ENCODE data around the gene GPC5.

Gene GPC5

GRCh38 chr13:92622905-92623304, 1224.5 kb downstream of the GPC5 start:
- Histone ChIP-seq H3K9ac (ENCODE audit: low read length) (no peak overlapping the region), H2AFZ (ENCODE audit: low read depth, low read length) (no peak overlapping the region), H3K4me2 (ENCODE audit: low read length, poor library complexity, severe bottlenecking) (no peak overlapping the region), H2BK120ac (ENCODE audit: low read depth, low read length) (no peak overlapping the region), H2AK5ac (ENCODE audit: low read length, severe bottlenecking) (no peak overlapping the region), H2BK15ac (ENCODE audit: low read depth, poor library complexity, severe bottlenecking) (no peak overlapping the region), H3K27me3 (ENCODE audit: control insufficient read depth in 1 of 2, insufficient read depth in 1 of 2, low read length in 2 of 2) (no peaks in the 10 kb centered on the region), H3K23ac (ENCODE audit: low read length in 2 of 2) (no peak overlapping the region), H3K4me1 (ENCODE audit: control insufficient read depth, insufficient read depth, low read depth, low read length) (no peaks in the 10 kb centered on the region), H3K79me1 (replicated peaks; ENCODE audit: low read length, poor library complexity, severe bottlenecking) (no peaks in the 10 kb centered on the region), H4K91ac (ENCODE audit: low read length) (no peak overlapping the region), H2BK12ac (ENCODE audit: low read length in 2 of 2) (no peak overlapping the region), H3K36me3 (ENCODE audit: control insufficient read depth in 1 of 2, insufficient read depth in 2 of 2, low read depth in 1 of 2, low read length in 2 of 2) (no peaks in the 10 kb centered on the region), H2BK5ac (ENCODE audit: low read depth, low read length, poor library complexity, severe bottlenecking) (no peak overlapping the region), H3K27ac (ENCODE audit: low read length, poor library complexity, severe bottlenecking) (no peak overlapping the region), H3K4ac (ENCODE audit: low read depth in 1 of 2, low read length in 2 of 2) (no peak overlapping the region), H3K9me3 (ENCODE audit: control insufficient read depth, low read length) (no peaks in the 10 kb centered on the region), H3K4me3 (ENCODE audit: insufficient read depth in 1 of 2, low read depth in 1 of 2, low read length in 2 of 2) (no peak overlapping the region), H3K14ac (ENCODE audit: low read length in 2 of 2) (no peak overlapping the region), H3K18ac (ENCODE audit: low read depth in 1 of 2, low read length in 2 of 2) (no peak overlapping the region), H4K8ac (ENCODE audit: low read length) (no peak overlapping the region)
- DNase-seq = no peak
- 97% methylated on average over 3 of the region's 3 CpGs for WGBS

DNA sequence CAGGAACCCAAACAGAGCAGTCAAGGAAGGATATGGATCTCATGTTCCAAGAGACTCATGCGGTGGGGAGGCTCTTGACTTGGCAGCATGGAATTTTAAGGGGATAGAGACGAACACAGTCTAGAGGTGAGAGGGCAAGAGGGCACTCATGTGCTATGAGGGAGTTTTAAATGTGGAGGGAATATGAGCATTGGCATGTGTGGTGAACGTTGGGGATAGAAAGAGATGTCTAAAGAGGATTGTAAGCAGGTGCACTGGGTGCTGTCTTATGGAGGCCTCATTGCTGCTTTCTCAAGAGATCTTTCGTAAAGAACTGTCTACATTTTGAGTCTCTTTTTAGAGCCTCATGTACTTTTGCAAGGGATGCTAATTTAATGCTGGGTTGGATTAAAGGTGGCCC, 1227.9 kb downstream of the GPC5 start:
- Histone ChIP-seq H4K91ac (ENCODE audit: low read length) (no peak overlapping the region), H3K4ac (ENCODE audit: low read depth in 1 of 2, low read length in 2 of 2) (no peak overlapping the region), H3K4me1 (ENCODE audit: control insufficient read depth, insufficient read depth, low read depth, low read length) (no peaks in the 10 kb centered on the region), H3K79me1 (replicated peaks; ENCODE audit: low read length, poor library complexity, severe bottlenecking) (no peaks in the 10 kb centered on the region), H2BK12ac (ENCODE audit: low read length in 2 of 2) (no peak overlapping the region), H3K36me3 (ENCODE audit: control insufficient read depth in 1 of 2, insufficient read depth in 2 of 2, low read depth in 1 of 2, low read length in 2 of 2) (no peaks in the 10 kb centered on the region), H2BK5ac (ENCODE audit: low read depth, low read length, poor library complexity, severe bottlenecking) (no peak overlapping the region), H3K27ac (ENCODE audit: low read length, poor library complexity, severe bottlenecking) (no peak overlapping the region), H2AK5ac (ENCODE audit: low read length, severe bottlenecking) (no peak overlapping the region), H3K27me3 (ENCODE audit: control insufficient read depth in 1 of 2, insufficient read depth in 1 of 2, low read length in 2 of 2) (no peaks in the 10 kb centered on the region), H3K14ac (ENCODE audit: low read length in 2 of 2) (no peak overlapping the region), H3K4me3 (ENCODE audit: insufficient read depth in 1 of 2, low read depth in 1 of 2, low read length in 2 of 2) (no peak overlapping the region), H3K23ac (ENCODE audit: low read length in 2 of 2) (no peak overlapping the region), H2AFZ (ENCODE audit: low read depth, low read length) (no peak overlapping the region), H3K9ac (ENCODE audit: low read length) (no peak overlapping the region), H3K9me3 (ENCODE audit: control insufficient read depth, low read length) (no peaks in the 10 kb centered on the region), H2BK15ac (ENCODE audit: low read depth, poor library complexity, severe bottlenecking) (no peak overlapping the region), H2BK120ac (ENCODE audit: low read depth, low read length) (no peak overlapping the region), H3K18ac (ENCODE audit: low read depth in 1 of 2, low read length in 2 of 2) (no peak overlapping the region), H3K4me2 (ENCODE audit: low read length, poor library complexity, severe bottlenecking) (no peak overlapping the region), H4K8ac (ENCODE audit: low read length) (no peak overlapping the region)
- DNase-seq = no peak
- whole genome bisulfite sequencing = 80% methylated on average over 4 of the region's 4 CpGs

GRCh38 chr13:92640936-92641335, 1242.5 kb downstream of the GPC5 start:
- Histone ChIP-seq H4K91ac (ENCODE audit: low read length) (no peak overlapping the region), H2AFZ (ENCODE audit: low read depth, low read length) (no peak overlapping the region), H2BK12ac (ENCODE audit: low read length in 2 of 2) (no peak overlapping the region), H3K14ac (ENCODE audit: low read length in 2 of 2) (no peak overlapping the region), H2BK120ac (ENCODE audit: low read depth, low read length) (no peak overlapping the region), H3K4me2 (ENCODE audit: low read length, poor library complexity, severe bottlenecking) (no peak overlapping the region), H3K9ac (ENCODE audit: low read length) (no peak overlapping the region), H2BK15ac (ENCODE audit: low read depth, poor library complexity, severe bottlenecking) (no peak overlapping the region), H3K27me3 (ENCODE audit: control insufficient read depth in 1 of 2, insufficient read depth in 1 of 2, low read length in 2 of 2) (no peaks in the 10 kb centered on the region), H3K4me3 (ENCODE audit: insufficient read depth in 1 of 2, low read depth in 1 of 2, low read length in 2 of 2) (no peak overlapping the region), H2BK5ac (ENCODE audit: low read depth, low read length, poor library complexity, severe bottlenecking) (no peak overlapping the region), H3K4ac (ENCODE audit: low read depth in 1 of 2, low read length in 2 of 2) (no peak overlapping the region), H3K79me1 (replicated peaks; ENCODE audit: low read length, poor library complexity, severe bottlenecking) (no peaks in the 10 kb centered on the region), H3K18ac (ENCODE audit: low read depth in 1 of 2, low read length in 2 of 2) (no peak overlapping the region), H3K4me1 (ENCODE audit: control insufficient read depth, insufficient read depth, low read depth, low read length) (no peaks in the 10 kb centered on the region), H3K36me3 (ENCODE audit: control insufficient read depth in 1 of 2, insufficient read depth in 2 of 2, low read depth in 1 of 2, low read length in 2 of 2) (no peaks in the 10 kb centered on the region), H3K27ac (ENCODE audit: low read length, poor library complexity, severe bottlenecking) (no peak overlapping the region), H3K23ac (ENCODE audit: low read length in 2 of 2) (no peak overlapping the region), H2AK5ac (ENCODE audit: low read length, severe bottlenecking) (no peak overlapping the region), H4K8ac (ENCODE audit: low read length) (no peak overlapping the region), H3K9me3 (ENCODE audit: control insufficient read depth, low read length) (peaks cover 4% of the 10 kb centered on the region)
- 89% methylated on average over 3 of the region's 5 CpGs for WGBS
- DNase-seq = peak; percentile 3

DNA sequence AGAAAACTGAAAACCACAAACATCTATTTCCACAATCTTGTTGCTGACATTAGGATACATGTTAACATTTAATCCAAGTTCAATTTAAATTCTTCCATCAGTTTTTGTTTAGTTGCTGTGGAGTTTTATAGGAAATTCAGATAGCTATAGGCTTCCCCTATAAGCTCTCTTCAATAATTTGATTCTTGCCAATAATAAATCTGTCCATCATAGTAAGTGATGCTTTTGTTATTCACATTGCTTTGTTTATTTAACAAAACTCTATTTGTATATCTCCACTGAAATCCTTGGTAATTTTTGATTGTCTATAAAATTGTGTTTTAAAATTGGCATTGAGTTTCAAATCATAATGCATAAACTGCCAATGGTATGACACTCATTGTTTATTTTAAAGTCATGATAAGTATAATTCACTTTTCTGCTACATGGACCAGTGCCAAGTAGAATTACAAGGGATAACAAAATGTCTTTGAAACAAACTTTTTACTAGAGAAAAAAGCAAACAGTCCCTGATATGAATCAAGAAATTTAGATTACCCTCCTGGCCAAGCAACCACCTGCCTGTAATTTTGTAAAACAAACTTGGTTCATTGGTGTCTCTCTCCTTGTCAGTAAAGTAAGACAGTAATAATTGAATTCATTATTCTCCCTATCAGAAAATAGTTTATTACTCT, 1250.9 kb downstream of the GPC5 start:
- Histone ChIP-seq H3K27me3 (ENCODE audit: control insufficient read depth in 1 of 2, insufficient read depth in 1 of 2, low read length in 2 of 2) (no peaks in the 10 kb centered on the region), H3K4me3 (ENCODE audit: insufficient read depth in 1 of 2, low read depth in 1 of 2, low read length in 2 of 2) (no peak overlapping the region), H3K4me1 (ENCODE audit: control insufficient read depth, insufficient read depth, low read depth, low read length) (no peaks in the 10 kb centered on the region), H3K4me2 (ENCODE audit: low read length, poor library complexity, severe bottlenecking) (no peak overlapping the region), H3K9ac (ENCODE audit: low read length) (no peak overlapping the region), H3K27ac (ENCODE audit: low read length, poor library complexity, severe bottlenecking) (no peak overlapping the region), H3K36me3 (ENCODE audit: control insufficient read depth in 1 of 2, insufficient read depth in 2 of 2, low read depth in 1 of 2, low read length in 2 of 2) (no peaks in the 10 kb centered on the region), H3K18ac (ENCODE audit: low read depth in 1 of 2, low read length in 2 of 2) (no peak overlapping the region), H2BK15ac (ENCODE audit: low read depth, poor library complexity, severe bottlenecking) (no peak overlapping the region), H2AFZ (ENCODE audit: low read depth, low read length) (no peak overlapping the region), H3K14ac (ENCODE audit: low read length in 2 of 2) (no peak overlapping the region), H4K8ac (ENCODE audit: low read length) (no peak overlapping the region), H2AK5ac (ENCODE audit: low read length, severe bottlenecking) (no peak overlapping the region), H3K79me1 (replicated peaks; ENCODE audit: low read length, poor library complexity, severe bottlenecking) (no peaks in the 10 kb centered on the region), H3K9me3 (ENCODE audit: control insufficient read depth, low read length) (no peaks in the 10 kb centered on the region), H2BK5ac (ENCODE audit: low read depth, low read length, poor library complexity, severe bottlenecking) (no peak overlapping the region), H2BK12ac (ENCODE audit: low read length in 2 of 2) (no peak overlapping the region), H2BK120ac (ENCODE audit: low read depth, low read length) (no peak overlapping the region), H3K23ac (ENCODE audit: low read length in 2 of 2) (no peak overlapping the region), H3K4ac (ENCODE audit: low read depth in 1 of 2, low read length in 2 of 2) (no peak overlapping the region), H4K91ac (ENCODE audit: low read length) (no peak overlapping the region)
- DNase-seq = no peak
